Neural progenitor cell (in vitro differentiated cells): ENCODE data around the gene GPR132. TPM values are rescaled to one million over a fixed set of nuclear protein-coding genes. Genes with fewer than 3 reads are reported as not detected.

Experiments
- DNase-seq: peaks from one replicate; pipeline ENCODE4 v3.0.0-alpha.2; 2016; ENCODE audit warnings: low spot score
- H2AFZ ChIP-seq: fragments of 200-600 bp; sonication (generic); replicated peaks from 2 replicates; pipeline ENCODE4 v1.6.1; 2016; ENCODE audit warnings: antibody characterized with exemption
- H3F3A ChIP-seq: fragments of 200-600 bp; sonication (generic); 2 replicates; pipeline ENCODE4 v1.6.1; 2016; ENCODE audit warnings: antibody characterized with exemption, low read depth
- H3K27ac ChIP-seq: fragments of 200-600 bp; sonication (generic); 2 replicates; pipeline ENCODE4 v1.5.1; 2016; ENCODE audit warnings: mild to moderate bottlenecking
- H3K27me3 ChIP-seq: fragments of 200-600 bp; sonication (generic); 2 replicates; pipeline ENCODE4 v1.6.1; 2016; ENCODE audit warnings: mild to moderate bottlenecking, moderate library complexity
- H3K36me3 ChIP-seq: fragments of 200-600 bp; sonication (generic); 2 replicates; pipeline ENCODE4 v1.5.1; 2016
- H3K4me1 ChIP-seq: fragments of 200-600 bp; sonication (generic); 2 replicates; pipeline ENCODE4 v1.6.1; 2016; ENCODE audit warnings: mixed run types
- H3K4me2 ChIP-seq: fragments of 200-600 bp; sonication (generic); 2 replicates; pipeline ENCODE4 v1.6.1; 2016
- H3K4me3 ChIP-seq: fragments of 200-600 bp; sonication (generic); 2 replicates; pipeline ENCODE4 v1.5.1; 2016
- H3K79me2 ChIP-seq: fragments of 200-600 bp; sonication (generic); 2 replicates; pipeline ENCODE4 v1.6.1; 2016; ENCODE audit warnings: low read depth
- H3K9ac ChIP-seq: fragments of 200-600 bp; sonication (generic); 2 replicates; pipeline ENCODE4 v1.6.1; 2016
- H3K9me3 ChIP-seq: fragments of 200-600 bp; sonication (generic); 2 replicates; pipeline ENCODE4 v1.5.1; 2016; ENCODE audit warnings: low read depth
- H4K20me1 ChIP-seq: fragments of 200-600 bp; sonication (generic); 2 replicates; pipeline ENCODE4 v1.6.1; 2016; ENCODE audit warnings: low read depth
- H3K27ac Mint-ChIP-seq: 3 replicates; pipeline ENCODE4 v1.8.0; 2021; ENCODE audit warnings: mixed read lengths
- H3K27me3 Mint-ChIP-seq: 2 replicates; pipeline ENCODE4 v1.8.0; 2022; ENCODE audit warnings: low read depth, mild to moderate bottlenecking, inconsistent platforms, moderate library complexity, mixed read lengths; ENCODE audit not compliant: insufficient read depth
- H3K36me3 Mint-ChIP-seq: 3 replicates; pipeline ENCODE4 v1.8.0; 2021; ENCODE audit warnings: mixed read lengths
- H3K4me1 Mint-ChIP-seq: 3 replicates; pipeline ENCODE4 v1.8.0; 2021; ENCODE audit warnings: mixed read lengths
- H3K4me3 Mint-ChIP-seq: 3 replicates; pipeline ENCODE4 v1.8.0; 2021; ENCODE audit warnings: mild to moderate bottlenecking, moderate library complexity, mixed read lengths
- H3K9me3 Mint-ChIP-seq: 3 replicates; pipeline ENCODE4 v1.8.0; 2020; ENCODE audit warnings: mixed read lengths
- EZH2 ChIP-seq: fragments of 200-600 bp; sonication (generic); IDR thresholded peaks from 2 replicates; pipeline ENCODE4 v1.6.1; 2017; ENCODE audit warnings: antibody characterized with exemption, mild to moderate bottlenecking, moderate library complexity
- EZH2phosphoT487 ChIP-seq: fragments of 200-600 bp; sonication (generic); IDR thresholded peaks from 2 replicates; pipeline ENCODE4 v1.6.1; 2017; ENCODE audit warnings: antibody characterized with exemption
- total RNA-seq: library from RNA; depleted of rRNA; stranded (reverse); fragments of >200 nt; gene quantifications from 2 replicates; pipeline ENCODE4 v1.2.3, GENCODE V29; 2015; ENCODE audit warnings: low replicate concordance
- TF ChIP-seq, protein P1 (sequence below): fragments of 200-600 bp; sonication (generic); IDR thresholded peaks from 2 replicates; pipeline ENCODE4 v1.5.1; 2017; ENCODE audit warnings: antibody characterized with exemption, mild to moderate bottlenecking

GPR132 gene
- total RNA-seq, 1 donor from 2014 or later = 0.51 TPM

DNA sequence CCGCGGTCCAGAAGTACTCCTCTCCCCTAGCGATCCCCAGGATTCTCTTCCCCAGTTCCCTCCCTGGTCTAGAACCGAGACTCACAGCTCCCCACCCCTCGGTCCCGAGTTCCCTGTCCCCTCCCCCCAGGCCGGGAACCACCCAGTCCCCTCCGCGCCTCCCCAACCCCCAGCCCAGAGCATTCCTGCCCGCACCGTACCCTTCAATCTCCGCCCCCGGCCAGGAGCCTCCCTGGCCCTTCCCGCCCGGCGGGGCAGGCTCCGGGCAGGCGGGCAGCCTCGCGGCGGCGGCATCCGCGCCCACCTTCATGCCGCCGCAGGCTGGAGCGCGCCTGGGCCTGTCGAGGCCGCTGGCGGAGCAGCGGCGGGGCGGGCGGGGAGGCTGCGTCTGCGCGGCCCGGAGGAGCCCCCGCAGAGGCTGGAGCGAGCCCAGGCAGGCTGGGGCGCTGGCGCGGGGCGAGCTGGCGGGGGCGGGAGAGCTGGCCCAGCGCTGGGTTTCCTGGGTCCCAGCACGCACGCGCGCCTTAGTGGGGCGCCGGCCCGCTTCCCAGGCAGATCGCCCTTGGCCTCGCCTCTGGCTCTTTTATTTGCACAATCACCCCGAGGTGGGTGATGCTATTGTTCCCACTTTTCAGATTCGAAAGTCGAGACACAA lies 22.2 kb upstream of the GPR132 start:
- Mint-ChIP-seq H3K36me3 (no peaks in the 10 kb centered on the region), H3K9me3 (no peaks in the 10 kb centered on the region), H3K4me1 (peaks cover 12% of the 10 kb centered on the region), H3K27ac (no peak overlapping the region), H3K27me3 (peaks cover 18% of the 10 kb centered on the region), H3K4me3 (peak overlapping the region; percentile 79)
- peak; percentile 76 for DNase-seq
- Histone ChIP-seq H3K79me2 (no peaks in the 10 kb centered on the region), H3K4me1 (peaks cover 11% of the 10 kb centered on the region), H3K9me3 (no peaks in the 10 kb centered on the region), H3F3A (peaks cover 31% of the 10 kb centered on the region), H2AFZ (peak overlapping the region; percentile 77), H3K4me2 (peak overlapping the region; percentile 90), H3K27ac (no peak overlapping the region), H3K36me3 (no peaks in the 10 kb centered on the region), H3K27me3 (peaks cover 39% of the 10 kb centered on the region), H3K9ac (no peak overlapping the region), H4K20me1 (peaks cover 36% of the 10 kb centered on the region), H3K4me3 (peak overlapping the region; percentile 58)
- TF ChIP-seq, protein P1, sequence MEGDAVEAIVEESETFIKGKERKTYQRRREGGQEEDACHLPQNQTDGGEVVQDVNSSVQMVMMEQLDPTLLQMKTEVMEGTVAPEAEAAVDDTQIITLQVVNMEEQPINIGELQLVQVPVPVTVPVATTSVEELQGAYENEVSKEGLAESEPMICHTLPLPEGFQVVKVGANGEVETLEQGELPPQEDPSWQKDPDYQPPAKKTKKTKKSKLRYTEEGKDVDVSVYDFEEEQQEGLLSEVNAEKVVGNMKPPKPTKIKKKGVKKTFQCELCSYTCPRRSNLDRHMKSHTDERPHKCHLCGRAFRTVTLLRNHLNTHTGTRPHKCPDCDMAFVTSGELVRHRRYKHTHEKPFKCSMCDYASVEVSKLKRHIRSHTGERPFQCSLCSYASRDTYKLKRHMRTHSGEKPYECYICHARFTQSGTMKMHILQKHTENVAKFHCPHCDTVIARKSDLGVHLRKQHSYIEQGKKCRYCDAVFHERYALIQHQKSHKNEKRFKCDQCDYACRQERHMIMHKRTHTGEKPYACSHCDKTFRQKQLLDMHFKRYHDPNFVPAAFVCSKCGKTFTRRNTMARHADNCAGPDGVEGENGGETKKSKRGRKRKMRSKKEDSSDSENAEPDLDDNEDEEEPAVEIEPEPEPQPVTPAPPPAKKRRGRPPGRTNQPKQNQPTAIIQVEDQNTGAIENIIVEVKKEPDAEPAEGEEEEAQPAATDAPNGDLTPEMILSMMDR = no peak
- TF ChIP-seq EZH2phosphoT487 = peak; percentile 40

GRCh38 chr14:105086833-105087307 lies 21.6 kb upstream of the GPR132 start:
- Histone ChIP-seq H2AFZ (peak overlapping the region; percentile 77), H3K9me3 (no peaks in the 10 kb centered on the region), H3K4me3 (peak overlapping the region; percentile 58), H3K36me3 (no peaks in the 10 kb centered on the region), H3K79me2 (no peaks in the 10 kb centered on the region), H3K4me1 (peaks cover 10% of the 10 kb centered on the region), H3K27me3 (peaks cover 36% of the 10 kb centered on the region), H3K27ac (no peak overlapping the region), H4K20me1 (peaks cover 33% of the 10 kb centered on the region), H3K9ac (no peak overlapping the region), H3F3A (peaks cover 28% of the 10 kb centered on the region), H3K4me2 (peak overlapping the region; percentile 90)
- DNase-seq = peak; percentile 93
- H3K36me3 Mint-ChIP-seq = no peaks in the 10 kb centered on the region
- peak overlapping the region; percentile 79 for H3K4me3 Mint-ChIP-seq
- H3K27me3 Mint-ChIP-seq = peaks cover 14% of the 10 kb centered on the region
- H3K4me1 Mint-ChIP-seq = peaks cover 12% of the 10 kb centered on the region
- H3K9me3 Mint-ChIP-seq = no peaks in the 10 kb centered on the region
- TF ChIP-seq EZH2phosphoT487 (no peak), EZH2 (no peak)
- TF ChIP-seq, protein P1 = peak; percentile 79
- H3K27ac Mint-ChIP-seq = no peak overlapping the region

GRCh38 chr14:105085766-105086165 lies 20.5 kb upstream of the GPR132 start:
- H3K4me3 Mint-ChIP-seq = no peak overlapping the region
- H3K9me3 Mint-ChIP-seq = no peaks in the 10 kb centered on the region
- no peak overlapping the region for H2AFZ ChIP-seq
- H3K9me3 ChIP-seq = no peaks in the 10 kb centered on the region
- peaks cover 20% of the 10 kb centered on the region for H3F3A ChIP-seq
- no peak overlapping the region for H3K4me2 ChIP-seq
- H3K27ac ChIP-seq = no peak overlapping the region
- H3K4me1 Mint-ChIP-seq = peaks cover 12% of the 10 kb centered on the region
- no peak for DNase-seq
- no peak overlapping the region for H3K9ac ChIP-seq
- peaks cover 10% of the 10 kb centered on the region for H3K4me1 ChIP-seq
- no peak for TF ChIP-seq EZH2
- TF ChIP-seq, protein P1 = no peak
- TF ChIP-seq EZH2phosphoT487 = no peak
- H3K36me3 Mint-ChIP-seq = no peaks in the 10 kb centered on the region
- H3K4me3 ChIP-seq = no peak overlapping the region
- H3K27me3 Mint-ChIP-seq = peaks cover 14% of the 10 kb centered on the region
- no peak overlapping the region for H3K27ac Mint-ChIP-seq
- H3K27me3 ChIP-seq = peaks cover 36% of the 10 kb centered on the region
- H3K36me3 ChIP-seq = no peaks in the 10 kb centered on the region
- H4K20me1 ChIP-seq = peaks cover 30% of the 10 kb centered on the region
- H3K79me2 ChIP-seq = no peaks in the 10 kb centered on the region
